K562 (cell line): Measurements from ENCODE around the gene PYHIN1. TPM values are rescaled to one million over a fixed set of nuclear protein-coding genes. Genes with fewer than 3 reads are reported as not detected.

Source experiments
- ATAC-seq: fragments of 200-7000 bp; cut with Tn5 transposase; 3 replicates; pipeline ENCODE4 v1.9.1; 2020; ENCODE audit warnings: moderate library complexity
- BruUV-seq: library from RNA; stranded (reverse); fragments of 400-500 nt; replicated peaks from 2 replicates; lab custom pipeline; 2021; lab: Mats Ljungman, UMichigan
- CTCF ChIA-PET: fragments of 300-600 bp; formaldehyde crosslinking; extraction: SDS; loops from one replicate; lab custom pipeline; 2021; ENCODE audit warnings: low intra/inter-chr PET ratio; lab: Yijun Ruan, JAX
- POLR2A ChIA-PET: fragments of 300-600, 350-650 bp; sonication (Branson Sonifier 250); formaldehyde crosslinking; extraction: SDS; loops from one replicate; lab custom pipeline; 2021; ENCODE audit warnings: antibody characterized with exemption, inconsistent platforms; lab: Yijun Ruan, JAX
- DNase-seq, 4 experiments: peaks; one replicate each; pipeline versions ENCODE4 v3.0.0 to v3.0.0-alpha.2; 2011 to 2018; ENCODE audit warnings: low spot score in 3 of 4, mixed read lengths in 3 of 4; ENCODE audit errors: extremely low read depth in 1 of 4
- FAIRE-seq: peaks from 2 replicates; lab custom pipeline; 2011; peaks lifted over from hg19 to GRCh38; lab: Jason Lieb, UNC
- H2AFZ ChIP-seq: 2 replicates; pipeline ENCODE4 v1.6.0; 2011; ENCODE audit warnings: low read depth, low read length, control low read depth, inconsistent platforms
- H3K27ac ChIP-seq: fragments of 200-600 bp; 3 replicates; pipeline ENCODE4 v1.8.0; 2011; ENCODE audit warnings: low read depth, mild to moderate bottlenecking, control low read depth, inconsistent platforms, low read length, moderate library complexity, mixed read lengths; ENCODE audit errors: extremely low read depth
- H3K27me3 ChIP-seq, 2 experiments: fragments of 300-600 bp in 1 of 2; 2 replicates in 1 of 2; 3 replicates in 1 of 2; pipeline versions ENCODE4 v1.6.0 to v1.8.0; 2011; ENCODE audit warnings: inconsistent platforms in 2 of 2, low read length in 2 of 2, mild to moderate bottlenecking in 1 of 2, mixed read lengths in 1 of 2, moderate library complexity in 1 of 2; ENCODE audit not compliant: control insufficient read depth in 2 of 2, insufficient read depth in 2 of 2
- H3K36me3 ChIP-seq: fragments of 300-600 bp; 3 replicates; pipeline ENCODE4 v1.8.0; 2011; ENCODE audit warnings: mild to moderate bottlenecking, low read length, inconsistent platforms; ENCODE audit not compliant: control insufficient read depth, insufficient read depth
- H3K4me1 ChIP-seq, 2 experiments: fragments of 200-600 bp in 1 of 2; replicated peaks in 1 of 2; 2 replicates in 1 of 2; 3 replicates in 1 of 2; pipeline versions ENCODE4 v1.5.1 to v1.8.0; 2011; ENCODE audit warnings: inconsistent platforms in 2 of 2, low read length in 2 of 2, mild to moderate bottlenecking in 1 of 2, mixed read lengths in 1 of 2, moderate library complexity in 1 of 2; ENCODE audit not compliant: control insufficient read depth in 2 of 2, insufficient read depth in 2 of 2
- H3K4me2 ChIP-seq: 2 replicates; pipeline ENCODE4 v1.6.1; 2011; ENCODE audit warnings: low read length, control low read depth, inconsistent platforms, mixed read lengths; ENCODE audit not compliant: insufficient read depth
- H3K4me3 ChIP-seq: fragments of 200-600 bp; sonication (generic), shearing (Covaris generic); 2 replicates; pipeline ENCODE4 v1.5.1; 2016; ENCODE audit warnings: control low read depth, inconsistent platforms
- H3K79me2 ChIP-seq: fragments of 200-600 bp; 3 replicates; pipeline ENCODE4 v1.8.0; 2011; ENCODE audit warnings: low read length, inconsistent platforms; ENCODE audit not compliant: control insufficient read depth, insufficient read depth
- H3K9ac ChIP-seq, 2 experiments: 2 replicates each; pipeline versions ENCODE4 v1.6.0 to v1.6.1; 2011; ENCODE audit warnings: low read depth in 2 of 2, low read length in 2 of 2, control low read depth in 1 of 2, inconsistent platforms in 1 of 2, mild to moderate bottlenecking in 1 of 2, mixed read lengths in 1 of 2; ENCODE audit not compliant: insufficient read depth in 1 of 2
- H3K9me1 ChIP-seq: one replicate; pipeline ENCODE4 v1.6.0; 2011; ENCODE audit warnings: inconsistent platforms, mild to moderate bottlenecking, low read length, moderate library complexity; ENCODE audit not compliant: control insufficient read depth, insufficient read depth
- H3K9me3 ChIP-seq: replicated peaks from 2 replicates; pipeline ENCODE4 v1.5.1; 2011; ENCODE audit warnings: low read depth, low read length, inconsistent platforms; ENCODE audit not compliant: control insufficient read depth, insufficient read depth
- H4K20me1 ChIP-seq: replicated peaks from 2 replicates; pipeline ENCODE4 v1.6.1; 2011; ENCODE audit warnings: low read length, inconsistent platforms, mixed read lengths; ENCODE audit not compliant: control insufficient read depth, insufficient read depth
- KLF16 ChIP-seq: IDR thresholded peaks from 2 replicates; pipeline ENCODE4 v1.6.1; 2016; ENCODE audit warnings: antibody characterized with exemption
- POLR2H ChIP-seq: IDR thresholded peaks from 2 replicates; pipeline ENCODE4 v1.6.1; 2016; ENCODE audit warnings: missing genetic modification characterization, low read depth, mild to moderate bottlenecking, control low read depth, missing compliant biosample characterization, moderate library complexity
- SAP30 ChIP-seq: fragments of 200-600 bp; sonication (generic); IDR thresholded peaks from 2 replicates; pipeline ENCODE4 v1.6.1; 2012; ENCODE audit warnings: borderline replicate concordance, low read depth, mild to moderate bottlenecking, moderate library complexity, low read length, control low read depth, inconsistent platforms; ENCODE audit not compliant: insufficient read depth, poor library complexity, severe bottlenecking
- ZNF134 ChIP-seq: fragments of 250-450 bp; sonication (Bioruptor Pico); conservative IDR thresholded peaks from 2 replicates; pipeline ENCODE4 v1.4.0; 2020
- ZNF175 ChIP-seq: fragments of 200-800 bp; sonication (Bioruptor generic); IDR thresholded peaks from 2 replicates; pipeline ENCODE4 v1.6.1; 2016; ENCODE audit warnings: low read depth, mild to moderate bottlenecking, missing genetic modification characterization, missing compliant biosample characterization
- WGBS: fragments of 100-300 bp; shearing (Covaris generic); methylation state at CpG from one replicate; pipeline ENCODE4 v1.1.6; 2016; ENCODE audit warnings: low coverage, mixed read lengths; ENCODE audit not compliant: insufficient coverage; ENCODE audit errors: missing lambda C conversion rate; 5-methylcytosine and 5-hydroxymethylcytosine counted together
- in situ Hi-C: fragments of 300-500 bp; cut with MboI; formaldehyde crosslinking; loops from 4 replicates; pipeline ENCODE4 v1.15.0; 2018; ENCODE audit warnings: inconsistent platforms, mixed read lengths
- intact Hi-C: fragments of 100-400 bp; cut with micrococcal nuclease; formaldehyde crosslinking; loops from 2 replicates; pipeline ENCODE4 v1.14.2; 2022
- polyA plus RNA-seq, 8 experiments: library from polyadenylated mRNA; depleted of rRNA in 4 of 8; stranded (reverse) in 5 of 8; unstranded in 3 of 8; fragments of >200 nt; fragmentation: Nextera tagmentation in 2 of 8; fragmentation: Illumina TruSeq in 1 of 8; extraction: Ambion mirVana in 2 of 8; extraction: Trizol in 1 of 8; gene quantifications; 2 replicates each; pipeline versions ENCODE4 v1.2.1 to v1.2.3, GENCODE V29; 2011 to 2014; ENCODE audit warnings: inconsistent platforms in 1 of 8, missing spikeins in 1 of 8
- total RNA-seq, 7 experiments: library from RNA; depleted of rRNA in 6 of 7; stranded (reverse); fragments of >200 nt in 6 of 7; fragmentation: Illumina TruSeq in 2 of 7; extraction: Trizol in 2 of 7; gene quantifications; 2 replicates each; pipeline versions ENCODE4 v1.2.1 to v1.2.3, GENCODE V29; 2011 to 2021; ENCODE audit warnings: low replicate concordance in 1 of 7

The PYHIN1 gene
- total and polyA plus RNA-seq, 9 of the 15 experiments (the other 6 are each of a cell fraction or from before 2014, with no cell fraction given): not detected

DNA sequence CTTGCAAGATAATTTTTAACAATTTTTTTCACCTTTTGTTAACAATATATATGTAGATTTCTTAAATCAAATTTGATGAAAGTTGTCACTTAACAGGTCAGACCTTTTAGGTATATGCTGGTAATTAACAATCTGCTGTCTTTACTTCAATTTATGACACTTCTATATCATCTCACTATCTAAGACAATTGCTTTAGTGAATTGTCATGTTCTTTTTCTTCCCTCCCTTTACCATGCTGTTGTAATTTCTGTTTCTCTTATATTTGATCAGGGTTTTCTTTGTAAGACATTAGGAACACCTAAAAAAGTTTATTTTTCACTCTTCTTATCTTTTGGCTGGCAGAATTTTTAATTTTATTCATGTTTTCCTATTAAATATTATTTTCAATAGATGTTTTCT is 80.4 kb downstream of the PYHIN1 start:
- Histone ChIP-seq H3K4me3 (no peak overlapping the region), H3K9ac (no peak overlapping the region), H3K27me3 (no peaks in the 10 kb centered on the region), H3K36me3 (no peaks in the 10 kb centered on the region), H4K20me1 (no peaks in the 10 kb centered on the region), H3K9me1 (no peaks in the 10 kb centered on the region), H3K9me3 (no peaks in the 10 kb centered on the region; the same call in 1 of the 2 replicates), H3K27ac (no peak overlapping the region), H3K79me2 (no peaks in the 10 kb centered on the region), H2AFZ (no peak overlapping the region), H3K4me1 (no peaks in the 10 kb centered on the region; a peak in 2 of 5 replicates), H3K4me2 (no peak overlapping the region)
- CTCF ChIA-PET: no interaction called here
- TF ChIP-seq KLF16: no peak
- TF ChIP-seq POLR2H (tag): peak; percentile 31; the same call in 1 of the 2 replicates
- in situ Hi-C loops (no loop called here), intact Hi-C loops (no loop called here)
- FAIRE-seq (no peak), DNase-seq (no peak), ATAC-seq (no peak)
- BruUV-seq: no TSS peak
- POLR2A ChIA-PET: no interaction called here

- Histone ChIP-seq H3K36me3 (no peaks in the 10 kb centered on the region), H3K4me1 (no peaks in the 10 kb centered on the region; a peak in 2 of 5 replicates), H3K27me3 (no peaks in the 10 kb centered on the region), H3K4me3 (no peak overlapping the region), H3K9me3 (no peaks in the 10 kb centered on the region; the same call in 1 of the 2 replicates), H3K9ac (no peak overlapping the region), H3K27ac (no peak overlapping the region), H3K79me2 (no peaks in the 10 kb centered on the region), H2AFZ (no peak overlapping the region), H4K20me1 (no peaks in the 10 kb centered on the region), H3K9me1 (no peaks in the 10 kb centered on the region), H3K4me2 (no peak overlapping the region)
- no peak for FAIRE-seq
- no peak for DNase-seq
- ChIA-PET POLR2A (no interaction called here), CTCF (no interaction called here)
- TF ChIP-seq SAP30: no peak
- no peak for TF ChIP-seq ZNF134 (CRISPR knock-in tag)
- TF ChIP-seq ZNF175: 0 out of 2 replicates have a peak, but pooled peaks have one; percentile 41
- 46% methylated on average over 6 of the region's 6 CpGs for WGBS
- in situ Hi-C loops (no loop called here), intact Hi-C loops (no loop called here)
- no TSS peak for BruUV-seq
- ATAC-seq: no peak
These were observed 81.1 kb downstream of the PYHIN1 start for GRCh38 chr1:159012495-159012894.
